Measurements from ENCODE around the gene HEPACAM2.

Gene HEPACAM2

GRCh38 chr7:93226310-93226709 lies at the start of gene HEPACAM2:
Gene HEPACAM2, minus strand, starts transcription at chr7:93226469.
- no peak for DNase-seq (ENCODE audit: low read depth)

GRCh38 chr7:93265220-93265619 lies 39.0 kb upstream of the HEPACAM2 start:
- DNase-seq (ENCODE audit: low read depth), result no peak

- no peak for DNase-seq (ENCODE audit: low read depth)
These were observed 36.3 kb upstream of the HEPACAM2 start for GRCh38 chr7:93262535-93262934.

- DNase-seq (ENCODE audit: low read depth), result no peak
These were observed 32.4 kb upstream of the HEPACAM2 start for GRCh38 chr7:93258661-93259060.

- DNase-seq (ENCODE audit: low read depth), result no peak
These were observed 23.4 kb upstream of the HEPACAM2 start for GRCh38 chr7:93249491-93250148.

GRCh38 chr7:93245525-93246432 lies 19.5 kb upstream of the HEPACAM2 start:
- no peak for DNase-seq (ENCODE audit: low read depth)

GRCh38 chr7:93242106-93242505 lies 15.8 kb upstream of the HEPACAM2 start:
- no peak for DNase-seq (ENCODE audit: low read depth)

- no peak for DNase-seq (ENCODE audit: low read depth)
These were observed 13.6 kb upstream of the HEPACAM2 start for GRCh38 chr7:93239824-93240223.

GRCh38 chr7:93238748-93239147 lies 12.5 kb upstream of the HEPACAM2 start:
- DNase-seq (ENCODE audit: low read depth), result no peak

- no peak for DNase-seq (ENCODE audit: low read depth)
These were observed 11.9 kb upstream of the HEPACAM2 start for GRCh38 chr7:93238131-93238530.

GRCh38 chr7:93235541-93235940 lies 9.3 kb upstream of the HEPACAM2 start:
- no peak for DNase-seq (ENCODE audit: low read depth)

- DNase-seq (ENCODE audit: low read depth), result no peak
These were observed 6.4 kb upstream of the HEPACAM2 start for GRCh38 chr7:93232673-93233018.

- DNase-seq (ENCODE audit: low read depth), result peak; percentile 83
These were observed 5.8 kb upstream of the HEPACAM2 start, which contains the start of gene VPS50 for GRCh38 chr7:93231799-93232672. Gene VPS50, plus strand, starts transcription at chr7:93232366. Its CDS starts 102 bp downstream, at chr7:93232468.

- DNase-seq (ENCODE audit: low read depth), result no peak
These were observed 5.0 kb upstream of the HEPACAM2 start for GRCh38 chr7:93231259-93231658.

- no peak for DNase-seq (ENCODE audit: low read depth)
These were observed 2.0 kb upstream of the HEPACAM2 start for GRCh38 chr7:93228302-93228701.

GRCh38 chr7:93219868-93220267 lies 6.4 kb downstream of the HEPACAM2 start:
- DNase-seq (ENCODE audit: low read depth), result no peak

- no peak for DNase-seq (ENCODE audit: low read depth)
These were observed 7.1 kb downstream of the HEPACAM2 start for GRCh38 chr7:93218997-93219827.

GRCh38 chr7:93212881-93213280 lies 13.4 kb downstream of the HEPACAM2 start:
- no peak for DNase-seq (ENCODE audit: low read depth)

- DNase-seq (ENCODE audit: low read depth), result no peak
These were observed 14.9 kb downstream of the HEPACAM2 start for GRCh38 chr7:93211228-93211818.

- DNase-seq (ENCODE audit: low read depth), result no peak
These were observed 21.2 kb downstream of the HEPACAM2 start for GRCh38 chr7:93205046-93205445.

GRCh38 chr7:93203496-93203895 lies 22.8 kb downstream of the HEPACAM2 start:
- DNase-seq (ENCODE audit: low read depth), result no peak
